HG02973 (cell line): ENCODE data around the gene RBFOX1.

Experiments
- ATAC-seq: cut with Tn5 transposase; IDR thresholded peaks from one replicate; pipeline ENCODE4 v1.9.1; 2021; ENCODE audit warnings: moderate library complexity; ENCODE audit not compliant: unreplicated experiment

The RBFOX1 gene

GRCh38 chr16:7334801-7335560, 2.3 kb downstream of the RBFOX1 start:
- ATAC-seq: no peak

GRCh38 chr16:7335991-7336634, 3.5 kb downstream of the RBFOX1 start:
- ATAC-seq: no peak

GRCh38 chr16:7336742-7337141, 4.1 kb downstream of the RBFOX1 start:
- ATAC-seq: no peak

GRCh38 chr16:7338826-7339225, 6.2 kb downstream of the RBFOX1 start:
- no peak for ATAC-seq

GRCh38 chr16:7339700-7340099, 7.1 kb downstream of the RBFOX1 start:
- no peak for ATAC-seq

GRCh38 chr16:7340938-7341337, 8.3 kb downstream of the RBFOX1 start:
- ATAC-seq: no peak

GRCh38 chr16:7342598-7342997, 10.0 kb downstream of the RBFOX1 start:
- ATAC-seq: no peak

GRCh38 chr16:7343243-7343642, 10.6 kb downstream of the RBFOX1 start:
- no peak for ATAC-seq

- no peak for ATAC-seq
These were observed 12.5 kb downstream of the RBFOX1 start for GRCh38 chr16:7344830-7345780.

- no peak for ATAC-seq
These were observed 18.2 kb downstream of the RBFOX1 start for GRCh38 chr16:7350806-7351205.

- ATAC-seq: no peak
These were observed 19.2 kb downstream of the RBFOX1 start for GRCh38 chr16:7351610-7352510.

GRCh38 chr16:7355758-7356157, 23.1 kb downstream of the RBFOX1 start:
- ATAC-seq: no peak

GRCh38 chr16:7361416-7362129, 28.9 kb downstream of the RBFOX1 start:
- ATAC-seq: no peak

GRCh38 chr16:7362231-7362630, 29.6 kb downstream of the RBFOX1 start:
- no peak for ATAC-seq

- no peak for ATAC-seq
These were observed 31.1 kb downstream of the RBFOX1 start for GRCh38 chr16:7363422-7364417.

- ATAC-seq: no peak
These were observed 33.4 kb downstream of the RBFOX1 start for GRCh38 chr16:7366041-7366440.

GRCh38 chr16:7366993-7367880, 34.6 kb downstream of the RBFOX1 start:
- ATAC-seq: no peak

GRCh38 chr16:7369204-7369603, 36.6 kb downstream of the RBFOX1 start:
- ATAC-seq: no peak
